ENCODE data around the gene GRIPAP1.

- TF ChIP-seq, protein P1, sequence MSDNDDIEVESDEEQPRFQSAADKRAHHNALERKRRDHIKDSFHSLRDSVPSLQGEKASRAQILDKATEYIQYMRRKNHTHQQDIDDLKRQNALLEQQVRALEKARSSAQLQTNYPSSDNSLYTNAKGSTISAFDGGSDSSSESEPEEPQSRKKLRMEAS (IDR thresholded peaks at IDR 0.05; ENCODE audit: low read depth, low read length), result no peak
- TF ChIP-seq CTCF (IDR thresholded peaks at IDR 0.05; ENCODE audit: low read depth, low read length), result no peak
Measured at GRCh38 chrX:49037883-49038475, 35.9 kb upstream of the GRIPAP1 start.
